Measurements from ENCODE around the gene BRD4.
"Not testable (repeated sequence)": the region's sequence is repeated elsewhere in the genome, so short reads cannot be mapped to it uniquely, and the experiment has no call there.

The BRD4 gene

GRCh38 chr19:15332311-15332996 lies at the start of gene BRD4:
BRD4 (minus strand) TSS chr19:15332539; CDS start chr19:15273099, 59,440 bp downstream.
- peak; percentile 37 for DNase-seq (ENCODE audit: low read depth, low spot score)

GRCh38 chr19:15381864-15382263 lies 49.5 kb upstream of the BRD4 start:
- no peak for DNase-seq (ENCODE audit: low read depth, low spot score)

- no peak for DNase-seq (ENCODE audit: low read depth, low spot score)
Measured at GRCh38 chr19:15381429-15381828, 49.1 kb upstream of the BRD4 start.

GRCh38 chr19:15379999-15380647 lies 47.8 kb upstream of the BRD4 start:
- no peak for DNase-seq (ENCODE audit: low read depth, low spot score)

- peak; percentile 93 for DNase-seq (ENCODE audit: low read depth, low spot score)
Measured at GRCh38 chr19:15379083-15379998, 47.0 kb upstream of the BRD4 start, which contains the start of gene AKAP8. AKAP8 (minus strand) TSS chr19:15379787; CDS start chr19:15379731, 56 bp downstream.

GRCh38 chr19:15378534-15379082 lies 46.3 kb upstream of the BRD4 start:
- DNase-seq (ENCODE audit: low read depth, low spot score) = peak; percentile 29

GRCh38 chr19:15374796-15375440 lies 42.6 kb upstream of the BRD4 start:
- no peak for DNase-seq (ENCODE audit: low read depth, low spot score)

- no peak for DNase-seq (ENCODE audit: low read depth, low spot score)
Measured at GRCh38 chr19:15374105-15374651, 41.8 kb upstream of the BRD4 start.

GRCh38 chr19:15373644-15374043 lies 41.3 kb upstream of the BRD4 start:
- DNase-seq (ENCODE audit: low read depth, low spot score) = no peak

GRCh38 chr19:15372891-15373301 lies 40.6 kb upstream of the BRD4 start:
- no peak for DNase-seq (ENCODE audit: low read depth, low spot score)

- no peak for DNase-seq (ENCODE audit: low read depth, low spot score)
Measured at GRCh38 chr19:15372470-15372869, 40.1 kb upstream of the BRD4 start.

GRCh38 chr19:15371786-15372380 lies 39.5 kb upstream of the BRD4 start:
- DNase-seq (ENCODE audit: low read depth, low spot score) = no peak

GRCh38 chr19:15371119-15371518 lies 38.8 kb upstream of the BRD4 start:
- no peak for DNase-seq (ENCODE audit: low read depth, low spot score)

GRCh38 chr19:15369594-15369891 lies 37.2 kb upstream of the BRD4 start:
- no peak for DNase-seq (ENCODE audit: low read depth, low spot score)

GRCh38 chr19:15368798-15369593 lies 36.7 kb upstream of the BRD4 start:
- no peak for DNase-seq (ENCODE audit: low read depth, low spot score)

GRCh38 chr19:15368051-15368632 lies 35.8 kb upstream of the BRD4 start:
- DNase-seq (ENCODE audit: low read depth, low spot score) = no peak

- no peak for DNase-seq (ENCODE audit: low read depth, low spot score)
Measured at GRCh38 chr19:15367439-15367838, 35.1 kb upstream of the BRD4 start.

- no peak for DNase-seq (ENCODE audit: low read depth, low spot score)
Measured at GRCh38 chr19:15365264-15365663, 32.9 kb upstream of the BRD4 start.

GRCh38 chr19:15363791-15364190 lies 31.5 kb upstream of the BRD4 start:
- DNase-seq (ENCODE audit: low read depth, low spot score) = not testable (repeated sequence)

- not testable (repeated sequence) for DNase-seq (ENCODE audit: low read depth, low spot score)
Measured at GRCh38 chr19:15363048-15363447, 30.7 kb upstream of the BRD4 start.

Measured in activated naive CD8-positive, alpha-beta T cell treated with anti-CD3 and anti-CD28 coated beads, Interleukin-2, amount 50 U/mL, for 16 hours (primary cell).